SK-N-SH treated with all-trans-retinoic acid at 6 μM for 48 hours (cell line): ENCODE measurements around the gene FAM228B.
"Not testable (repeated sequence)": the region's sequence is repeated elsewhere in the genome, so short reads cannot be mapped to it uniquely, and the experiment has no call there.

ENCODE experiments used
- ATAC-seq: fragments of 200-7000 bp; cut with Tn5 transposase; 3 replicates; pipeline ENCODE4 v1.9.1; 2020; ENCODE audit warnings: mild to moderate bottlenecking, moderate library complexity
- ARNTL ChIP-seq: fragments of 450-650 bp; formaldehyde crosslinking; IDR thresholded peaks from 2 replicates; pipeline ENCODE4 v1.5.0; 2020; ENCODE audit warnings: low read depth, mild to moderate bottlenecking, moderate library complexity, borderline replicate concordance
- BACH2 ChIP-seq: fragments of 250-450 bp; sonication (Bioruptor Pico); IDR thresholded peaks from 2 replicates; pipeline ENCODE4 v1.9.0; 2021; ENCODE audit warnings: mild to moderate bottlenecking, borderline replicate concordance
- CREB5 ChIP-seq: fragments of 250-450 bp; sonication (Bioruptor Pico); IDR thresholded peaks from 2 replicates; pipeline ENCODE4 v1.5.1; 2020; ENCODE audit warnings: low read depth, mild to moderate bottlenecking, moderate library complexity
- CSDC2 ChIP-seq: fragments of 250-450 bp; sonication (Bioruptor Pico); IDR thresholded peaks from 2 replicates; pipeline ENCODE4 v1.5.0; 2020; ENCODE audit warnings: mild to moderate bottlenecking, moderate library complexity
- CSRNP3 ChIP-seq: fragments of 250-450 bp; sonication (Bioruptor Pico); IDR thresholded peaks from 2 replicates; pipeline ENCODE4 v1.5.1; 2021; ENCODE audit warnings: mild to moderate bottlenecking, moderate library complexity
- ESRRG ChIP-seq: fragments of 250-450 bp; sonication (Bioruptor Pico); IDR thresholded peaks from 2 replicates; pipeline ENCODE4 v1.6.1; 2021; ENCODE audit warnings: mild to moderate bottlenecking
- PATZ1 ChIP-seq: fragments of 250-450 bp; sonication (Bioruptor Pico); IDR thresholded peaks from 2 replicates; pipeline ENCODE4 v1.8.0; 2020; ENCODE audit warnings: mild to moderate bottlenecking, moderate library complexity, borderline replicate concordance
- POU6F1 ChIP-seq: fragments of 250-450 bp; sonication (Bioruptor Pico); IDR thresholded peaks from 2 replicates; pipeline ENCODE4 v1.8.0; 2021; ENCODE audit warnings: low read depth, mild to moderate bottlenecking, moderate library complexity, borderline replicate concordance
- PPARA ChIP-seq: fragments of 250-450 bp; sonication (Bioruptor Pico); IDR thresholded peaks from 2 replicates; pipeline ENCODE4 v1.5.0; 2020; ENCODE audit warnings: mild to moderate bottlenecking, borderline replicate concordance
- RARB ChIP-seq: fragments of 250-450 bp; sonication (Bioruptor Pico); IDR thresholded peaks from 2 replicates; pipeline ENCODE4 v1.8.0; 2021; ENCODE audit warnings: mild to moderate bottlenecking, moderate library complexity
- SNAI2 ChIP-seq: fragments of 250-450 bp; sonication (Bioruptor Pico); IDR thresholded peaks from 2 replicates; pipeline ENCODE4 v1.5.0; 2020; ENCODE audit warnings: mild to moderate bottlenecking, moderate library complexity
- TCF4 ChIP-seq: fragments of 250-450 bp; sonication (Bioruptor Pico); IDR thresholded peaks from 2 replicates; pipeline ENCODE4 v1.8.0; 2021; ENCODE audit warnings: mild to moderate bottlenecking, moderate library complexity, borderline replicate concordance
- TOX ChIP-seq: fragments of 250-450 bp; sonication (Bioruptor Pico); IDR thresholded peaks from 2 replicates; pipeline ENCODE4 v1.8.0; 2021; ENCODE audit warnings: mild to moderate bottlenecking, moderate library complexity, borderline replicate concordance
- TSHZ2 ChIP-seq: fragments of 250-450 bp; sonication (Bioruptor Pico); IDR thresholded peaks from 2 replicates; pipeline ENCODE4 v1.5.0; 2020; ENCODE audit warnings: mild to moderate bottlenecking, moderate library complexity
- ZC3H10 ChIP-seq: fragments of 250-450 bp; sonication (Bioruptor Pico); IDR thresholded peaks from 2 replicates; pipeline ENCODE4 v1.5.1; 2021; ENCODE audit warnings: mild to moderate bottlenecking, moderate library complexity
- ZFP3 ChIP-seq: fragments of 250-450 bp; sonication (Bioruptor Pico); IDR thresholded peaks from 2 replicates; pipeline ENCODE4 v1.5.0; 2020; ENCODE audit warnings: mild to moderate bottlenecking, moderate library complexity
- ZFP30 ChIP-seq: fragments of 450-650 bp; formaldehyde crosslinking; IDR thresholded peaks from 2 replicates; pipeline ENCODE4 v1.5.0; 2022; ENCODE audit warnings: mild to moderate bottlenecking, moderate library complexity
- ZNF565 ChIP-seq: fragments of 450-650 bp; formaldehyde crosslinking; conservative IDR thresholded peaks from 2 replicates; pipeline ENCODE4 v1.5.0; 2020; ENCODE audit warnings: low read depth, mild to moderate bottlenecking, moderate library complexity
- ZNF70 ChIP-seq: fragments of 450-650 bp; formaldehyde crosslinking; IDR thresholded peaks from 2 replicates; pipeline ENCODE4 v1.5.0; 2020; ENCODE audit warnings: mild to moderate bottlenecking, moderate library complexity
- ZNF8 ChIP-seq: fragments of 450-650 bp; formaldehyde crosslinking; IDR thresholded peaks from 2 replicates; pipeline ENCODE4 v1.5.0; 2020; ENCODE audit warnings: mild to moderate bottlenecking, moderate library complexity

Gene FAM228B

GRCh38 chr2:24107336-24107735 is 15.9 kb upstream of the FAM228B start (continued):
- TF ChIP-seq CSRNP3, result no peak

- not testable (repeated sequence) for ATAC-seq
Measured at GRCh38 chr2:24109431-24109830, 13.8 kb upstream of the FAM228B start.

- peak; percentile 31; the same call in 2 of the 3 replicates for ATAC-seq
- TF ChIP-seq SNAI2 (CRISPR knock-in tag) (no peak), BACH2 (no peak), PPARA (CRISPR knock-in tag) (no peak), ESRRG (no peak), ZFP3 (no peak)
- TF ChIP-seq, all 23 proteins: peak for 0
Measured at GRCh38 chr2:24110660-24111303, 12.5 kb upstream of the FAM228B start.

GRCh38 chr2:24111407-24111901 is 11.8 kb upstream of the FAM228B start:
- ATAC-seq, result peak; percentile 69
- no peak for TF ChIP-seq BACH2
- TF ChIP-seq ZNF565 (CRISPR knock-in tag), result no peak
- TF ChIP-seq ZFP3, result no peak
- TF ChIP-seq TOX (CRISPR knock-in tag), result no peak
- no peak for TF ChIP-seq POU6F1
- TF ChIP-seq TCF4, result no peak

- ATAC-seq, result no peak; the same call in 2 of the 3 replicates
- TF ChIP-seq RARB (no peak), ZNF70 (CRISPR knock-in tag) (no peak), TOX (CRISPR knock-in tag) (no peak), BACH2 (no peak), SNAI2 (CRISPR knock-in tag) (no peak), PATZ1 (no peak), TSHZ2 (no peak), ARNTL (CRISPR knock-in tag) (no peak), CSRNP3 (no peak), ZFP3 (no peak), ESRRG (no peak), CSDC2 (CRISPR knock-in tag) (no peak), ZC3H10 (CRISPR knock-in tag) (no peak), ZNF8 (CRISPR knock-in tag) (no peak), CREB5 (CRISPR knock-in tag) (no peak), ZFP30 (CRISPR knock-in tag) (no peak)
- TF ChIP-seq, all 23 proteins: peak for 0
Measured at GRCh38 chr2:24115057-24115456, 8.2 kb upstream of the FAM228B start.
